GM21390 (cell line): Measurements from ENCODE around the gene CMSS1.
"Not testable (repeated sequence)": the region's sequence is repeated elsewhere in the genome, so short reads cannot be mapped to it uniquely, and the experiment has no call there.

Source experiments
- ATAC-seq: cut with Tn5 transposase; IDR thresholded peaks from one replicate; pipeline ENCODE4 v1.9.1; 2021; ENCODE audit not compliant: unreplicated experiment

Gene CMSS1

DNA sequence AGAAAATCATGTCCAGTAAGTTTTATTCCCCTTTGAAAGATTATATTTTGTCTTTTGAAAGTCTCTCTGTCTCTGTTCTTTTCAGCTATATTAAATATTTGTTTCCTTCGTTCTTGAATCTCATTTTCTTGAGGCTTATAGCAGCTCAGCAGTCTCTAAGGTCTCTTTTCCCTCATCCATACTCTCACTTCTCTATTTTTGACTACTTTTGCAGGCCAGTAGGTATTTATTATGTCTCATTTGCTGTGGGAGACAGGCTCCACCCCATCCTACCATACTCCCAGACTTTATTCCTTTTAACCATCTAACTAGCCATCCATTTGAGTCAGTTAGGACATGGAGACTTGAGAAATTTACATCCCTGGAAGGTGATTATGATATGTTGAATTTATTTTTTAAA lies 225.6 kb downstream of the CMSS1 start:
- ATAC-seq: no peak

DNA sequence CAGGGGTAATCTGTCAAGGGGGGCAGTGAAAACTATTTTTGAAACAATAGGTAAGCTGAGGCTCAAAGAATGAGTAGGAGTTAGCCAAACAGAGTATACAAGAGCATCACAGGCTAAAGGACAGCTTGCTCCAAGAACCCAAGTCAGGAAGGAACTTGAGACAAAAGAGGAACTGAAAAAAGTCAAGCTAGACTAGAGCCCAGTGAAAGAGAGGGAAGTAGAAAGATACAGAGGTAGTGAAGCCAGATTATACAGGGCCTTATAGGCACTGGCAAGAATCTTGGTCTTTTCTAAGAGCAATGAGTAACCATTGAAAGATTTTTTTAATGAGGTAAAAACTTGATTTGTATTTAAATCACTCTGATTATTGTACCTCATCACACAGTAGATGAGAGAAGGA lies 226.7 kb downstream of the CMSS1 start:
- ATAC-seq: peak; percentile 76

DNA sequence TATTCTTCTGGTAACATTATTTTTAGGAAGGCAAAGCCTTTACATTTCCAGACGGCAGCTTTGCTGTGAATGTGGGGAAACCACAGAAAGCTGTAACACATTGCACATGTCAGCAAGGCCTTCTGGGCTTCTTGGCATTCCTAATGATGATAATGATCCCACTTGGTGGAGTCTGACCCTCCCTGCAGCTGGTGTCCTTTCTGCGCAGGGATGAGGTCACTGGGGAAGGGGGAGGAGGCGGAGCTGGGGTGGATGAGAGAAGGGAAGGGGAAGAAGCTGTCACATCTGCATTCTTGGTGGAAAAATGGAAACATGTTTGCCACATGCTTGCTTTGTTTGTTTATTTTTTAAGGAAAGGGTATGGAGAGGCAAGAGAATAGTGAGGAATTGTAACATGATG lies 228.0 kb downstream of the CMSS1 start:
- no peak for ATAC-seq

DNA sequence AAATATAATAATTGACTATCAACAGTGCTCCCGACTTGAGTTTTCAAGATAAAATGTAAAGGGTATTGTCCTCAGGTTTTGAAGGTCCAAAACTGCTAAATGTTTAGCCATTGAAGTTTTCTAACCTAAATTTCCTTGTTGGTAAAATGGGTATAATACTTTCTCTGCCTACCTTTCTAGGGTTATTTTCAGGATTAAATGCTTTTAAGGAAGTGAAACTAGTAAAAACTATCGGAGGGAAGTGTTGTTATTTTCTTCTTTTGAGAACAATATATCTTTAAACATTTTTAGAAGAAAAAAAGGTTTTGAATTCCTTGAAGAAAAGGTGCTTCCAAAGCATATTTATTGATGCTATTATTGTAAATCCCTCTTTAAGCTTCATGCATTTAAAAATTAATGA lies 229.3 kb downstream of the CMSS1 start:
- no peak for ATAC-seq

DNA sequence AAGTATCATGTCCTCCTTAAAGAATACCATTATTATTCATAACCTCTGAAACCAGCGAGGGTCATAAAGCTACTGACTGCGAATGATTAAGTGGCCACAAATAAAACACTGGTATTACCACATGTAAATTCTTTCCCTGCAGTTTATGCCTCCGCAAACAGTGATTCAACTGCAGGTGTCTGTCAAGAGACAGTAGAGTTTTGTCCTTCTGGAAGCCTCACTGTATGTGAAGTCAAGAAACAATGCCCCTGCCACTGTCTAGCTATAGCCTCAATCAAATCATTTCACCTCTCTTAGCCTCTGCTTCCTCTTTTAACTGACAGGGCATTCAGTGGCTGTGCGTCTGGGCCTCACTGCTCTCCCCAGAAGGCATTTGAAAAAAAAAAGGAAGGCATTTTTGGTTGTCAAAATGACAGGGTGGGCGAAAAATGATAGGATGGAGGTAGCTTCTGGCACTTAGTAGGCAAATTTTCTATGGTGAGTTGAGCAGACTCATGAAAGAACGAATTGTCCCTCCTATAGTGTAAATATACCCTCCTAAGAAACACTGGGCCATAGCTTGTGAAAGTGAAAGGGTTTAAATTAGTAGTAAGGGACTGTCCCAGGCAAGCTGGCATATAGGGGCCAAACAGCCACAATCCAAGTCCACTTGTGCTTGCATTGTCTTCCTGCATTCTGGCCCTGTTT lies 229.9 kb downstream of the CMSS1 start:
- ATAC-seq: peak; percentile 76

DNA sequence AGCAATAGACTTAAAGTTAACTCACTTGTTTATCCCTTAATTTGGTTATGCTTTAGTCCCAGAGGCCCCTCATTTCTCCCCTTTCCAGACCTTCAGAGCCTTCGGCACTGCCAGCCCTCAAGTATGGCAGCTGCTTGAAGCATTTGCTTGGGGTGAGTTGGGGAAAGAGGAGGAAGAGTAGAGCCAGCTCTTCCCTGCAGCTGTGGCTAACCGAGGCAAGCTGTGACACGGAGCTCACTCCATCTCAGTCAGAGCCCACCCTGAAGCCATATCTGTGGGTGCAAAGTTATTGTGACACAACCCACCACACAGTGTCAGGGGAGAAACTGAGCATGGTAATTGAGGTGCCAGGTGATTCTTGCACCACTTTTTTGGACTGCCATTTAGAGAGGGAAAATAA lies 230.6 kb downstream of the CMSS1 start:
- no peak for ATAC-seq

DNA sequence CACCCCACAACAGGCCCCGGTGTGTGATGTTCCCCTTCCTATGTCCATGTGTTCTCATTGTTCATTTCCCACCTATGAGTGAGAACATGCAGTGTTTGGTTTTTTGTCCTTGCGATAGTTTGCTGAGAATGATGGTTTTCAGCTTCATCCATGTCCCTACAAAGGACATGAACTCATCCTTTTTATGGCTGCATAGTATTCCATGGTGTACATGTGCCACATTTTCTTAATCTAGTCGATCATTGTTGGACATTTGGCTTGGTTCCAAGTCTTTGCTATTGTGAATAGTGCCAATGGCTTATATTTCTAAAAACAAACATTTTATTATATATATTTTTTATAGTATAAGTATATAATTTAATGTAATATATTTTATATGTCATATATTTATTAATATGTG lies 233.9 kb downstream of the CMSS1 start:
- not testable (repeated sequence) for ATAC-seq

DNA sequence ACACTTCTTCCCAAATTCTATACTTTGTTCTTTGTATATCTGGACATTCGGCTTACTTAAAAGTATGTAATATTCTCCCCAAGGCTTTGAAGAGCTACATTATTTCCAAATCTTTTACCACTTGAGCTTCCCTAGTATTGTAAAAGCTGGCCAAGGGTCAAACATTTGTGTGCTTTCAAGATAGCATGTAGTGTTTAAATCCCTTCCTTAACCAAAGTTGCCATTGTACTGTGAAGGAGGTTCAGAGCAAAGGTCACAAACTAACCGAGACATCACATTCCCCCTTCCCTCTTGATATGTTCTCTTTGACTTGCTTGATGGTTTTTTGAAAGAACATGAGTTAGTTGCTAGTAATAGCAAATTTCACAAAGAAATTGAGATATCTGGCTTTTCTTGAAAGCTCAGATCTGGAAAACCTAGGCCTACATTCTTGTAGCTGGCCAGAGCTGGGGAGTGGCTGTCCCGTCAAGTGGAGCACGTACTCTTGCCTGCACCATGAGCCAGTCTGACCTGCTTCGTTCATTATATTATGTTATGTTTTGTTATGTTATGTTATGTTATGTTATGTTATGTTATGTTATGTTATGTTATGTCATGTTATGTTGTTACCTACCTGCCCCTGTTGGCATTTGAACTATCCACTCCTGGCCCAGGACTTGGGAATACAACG lies 236.4 kb downstream of the CMSS1 start:
- ATAC-seq: no peak

DNA sequence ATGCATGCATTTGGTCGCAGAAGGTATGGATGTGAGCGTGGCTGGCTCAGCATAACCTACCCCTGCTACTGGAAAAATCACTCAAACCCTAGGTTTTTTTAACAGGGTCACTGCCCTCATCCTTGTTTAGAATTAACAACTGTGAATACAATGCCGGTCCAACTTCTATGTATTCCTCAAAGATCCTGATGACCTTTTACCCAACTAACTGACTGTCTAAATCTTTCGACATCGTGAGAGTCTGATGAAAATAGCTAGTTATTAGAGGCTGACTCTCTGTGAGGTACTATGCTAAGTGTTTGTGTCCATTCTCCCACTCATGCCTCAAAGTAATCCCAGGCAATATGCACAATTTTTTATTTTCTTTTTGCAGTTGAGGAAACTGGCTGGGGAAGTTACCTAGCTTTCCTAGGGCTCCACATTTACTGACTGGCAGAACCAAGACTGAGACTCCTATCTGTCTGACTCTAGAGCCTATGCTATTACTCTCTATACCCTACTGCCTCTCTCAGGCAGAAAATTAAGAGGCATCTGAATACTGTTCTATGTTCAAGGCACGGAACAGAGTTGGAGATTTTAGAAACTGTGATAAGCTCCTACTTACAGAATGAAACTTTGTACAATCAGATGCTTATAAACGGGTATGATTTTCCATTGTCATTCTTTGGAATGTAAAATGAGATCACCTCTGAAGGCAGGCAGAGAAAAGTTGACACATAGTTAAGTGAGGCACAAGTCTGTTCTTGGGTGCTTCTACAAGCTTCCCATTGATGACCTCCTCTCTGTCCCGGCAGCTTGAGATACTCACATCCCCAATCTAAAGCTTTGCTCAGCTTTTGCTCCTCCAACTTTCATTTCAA lies 240.3 kb downstream of the CMSS1 start:
- ATAC-seq: no peak

DNA sequence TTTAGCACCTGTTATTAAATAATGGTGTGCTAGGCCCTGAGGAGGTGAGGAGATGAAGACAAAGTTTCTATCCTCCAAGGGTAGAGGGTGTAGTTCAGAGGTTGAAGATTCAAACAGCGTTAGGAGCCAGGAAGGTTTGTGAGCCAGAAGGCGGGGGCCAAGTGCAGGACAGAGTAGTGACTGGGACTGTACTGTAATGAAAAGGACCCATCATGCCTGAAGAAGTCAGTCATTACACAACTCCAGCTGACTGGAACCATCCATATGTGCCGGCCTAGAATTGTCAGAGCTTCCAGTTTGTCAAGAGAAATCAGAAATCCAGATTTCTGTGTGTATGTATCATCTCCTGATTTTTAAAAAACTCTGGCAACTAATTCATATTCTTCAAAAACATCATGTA lies 241.8 kb downstream of the CMSS1 start:
- no peak for ATAC-seq

DNA sequence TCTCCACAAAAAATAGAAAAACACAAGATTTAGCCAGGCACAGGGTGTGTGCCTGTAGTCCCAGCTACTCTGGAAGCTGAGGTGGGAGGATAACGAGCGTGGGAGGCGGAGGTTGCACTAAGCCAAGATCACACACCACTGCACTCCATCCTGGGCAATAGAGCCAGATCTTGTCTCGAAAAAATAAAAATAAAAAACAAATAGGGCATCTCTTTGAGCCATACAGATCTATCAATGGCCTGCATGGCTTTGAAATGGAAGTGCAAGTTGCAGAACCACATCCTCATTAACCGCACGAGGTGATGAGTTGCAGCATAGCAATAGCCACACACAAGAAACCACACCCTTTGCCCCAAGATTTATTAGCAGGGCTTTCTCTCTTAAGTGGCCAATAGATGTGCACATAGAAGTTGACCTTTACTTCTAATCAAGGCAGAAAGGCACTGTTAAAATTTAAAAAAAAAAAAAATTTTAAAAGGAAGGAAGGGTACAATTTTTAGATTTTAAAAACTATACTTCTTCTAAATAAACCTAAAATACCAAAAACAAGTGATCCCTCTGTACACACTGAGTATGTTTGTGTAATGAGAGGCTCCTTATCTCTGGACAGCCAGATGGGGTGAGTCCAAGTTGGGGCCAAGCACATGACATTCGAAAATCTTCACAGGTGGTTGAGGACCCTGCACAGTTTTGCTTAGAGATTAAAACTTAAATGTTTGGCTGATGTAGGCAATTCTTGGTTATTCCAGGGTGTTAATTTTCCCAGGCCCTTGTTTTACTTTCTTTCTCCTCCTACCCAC lies 243.2 kb downstream of the CMSS1 start:
- ATAC-seq: peak; percentile 54

DNA sequence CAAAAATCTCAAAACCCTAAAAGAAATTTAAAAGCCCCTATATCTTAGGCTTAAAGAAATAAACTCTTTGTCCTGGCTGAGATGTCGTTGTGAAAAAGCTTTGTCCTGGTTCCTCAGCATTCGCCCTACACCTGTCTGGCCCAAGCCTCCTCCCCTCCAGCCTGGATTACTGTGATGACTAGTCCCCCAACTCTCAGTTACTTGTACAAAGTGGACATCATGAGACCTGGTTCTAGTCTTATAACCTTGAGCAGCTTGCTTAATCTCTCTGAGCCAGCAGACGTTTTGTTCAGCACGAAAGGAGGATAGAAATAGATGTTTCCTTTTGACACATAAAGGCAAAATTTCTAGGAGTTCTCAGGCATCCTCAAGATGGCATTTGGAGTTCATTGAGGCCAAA lies 245.0 kb downstream of the CMSS1 start:
- no peak for ATAC-seq

DNA sequence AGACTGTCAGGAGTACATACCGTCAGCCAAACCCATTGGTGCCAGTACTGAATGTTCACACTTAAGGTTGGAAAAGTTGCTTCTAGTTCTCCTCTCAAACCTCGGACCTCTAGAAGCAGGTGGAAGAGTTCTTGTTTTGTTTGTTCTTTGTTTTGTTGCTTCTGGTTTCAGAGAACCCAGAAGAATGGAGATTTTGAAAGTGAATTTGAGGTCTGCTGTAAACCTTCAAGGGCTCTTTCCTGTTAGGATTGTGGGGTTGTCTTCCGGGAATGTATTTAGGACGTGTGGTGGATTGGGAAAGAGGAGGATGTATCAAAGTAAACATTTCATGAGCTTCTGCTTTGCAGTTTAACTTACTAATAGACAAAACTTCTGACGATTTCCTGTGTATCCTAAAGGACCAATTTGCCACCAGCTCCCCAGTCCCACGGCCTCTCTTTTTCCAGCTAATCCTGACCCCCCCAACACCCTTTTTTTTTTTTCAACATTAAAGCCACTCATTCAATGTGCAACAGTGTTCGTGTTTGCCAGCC lies 246.3 kb downstream of the CMSS1 start:
- ATAC-seq: no peak

DNA sequence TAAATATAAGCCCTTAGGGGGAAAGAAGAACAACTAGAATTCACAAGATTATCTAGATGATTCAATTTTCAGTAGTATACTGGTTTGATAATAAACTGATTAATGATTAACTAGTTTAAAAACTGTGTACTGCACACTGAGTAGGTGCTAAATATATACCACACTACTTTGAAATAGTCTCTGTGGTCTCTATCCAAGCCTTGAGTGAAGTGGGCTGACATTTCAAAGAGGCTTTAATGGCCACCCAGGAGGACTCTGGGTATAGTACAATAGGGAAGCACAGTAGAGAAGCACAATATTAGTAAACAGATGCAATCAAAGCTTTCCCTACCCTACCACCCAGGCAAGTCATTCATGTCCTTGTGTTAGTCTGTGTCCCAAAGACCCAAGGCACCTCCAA lies 249.9 kb downstream of the CMSS1 start:
- no peak for ATAC-seq

DNA sequence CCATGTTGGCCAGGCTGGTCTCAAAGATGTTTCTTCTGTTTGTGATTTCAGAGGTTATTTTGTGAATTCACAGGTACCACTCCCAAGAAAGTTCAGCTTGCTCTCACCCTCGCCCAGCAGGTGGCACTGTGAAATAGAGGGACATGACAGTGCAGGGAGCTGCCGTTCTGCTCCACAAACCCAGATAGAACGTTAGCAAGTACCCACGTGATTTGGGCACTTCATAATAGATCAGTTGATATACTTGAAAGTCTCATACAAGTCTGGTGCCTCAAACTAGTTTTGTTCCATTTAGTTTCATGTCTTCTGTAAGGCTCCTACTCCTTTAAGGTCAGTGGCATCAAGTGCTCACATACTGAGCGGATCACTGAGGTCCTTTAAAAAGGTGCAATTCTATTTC lies 251.2 kb downstream of the CMSS1 start:
- ATAC-seq: peak; percentile 68

DNA sequence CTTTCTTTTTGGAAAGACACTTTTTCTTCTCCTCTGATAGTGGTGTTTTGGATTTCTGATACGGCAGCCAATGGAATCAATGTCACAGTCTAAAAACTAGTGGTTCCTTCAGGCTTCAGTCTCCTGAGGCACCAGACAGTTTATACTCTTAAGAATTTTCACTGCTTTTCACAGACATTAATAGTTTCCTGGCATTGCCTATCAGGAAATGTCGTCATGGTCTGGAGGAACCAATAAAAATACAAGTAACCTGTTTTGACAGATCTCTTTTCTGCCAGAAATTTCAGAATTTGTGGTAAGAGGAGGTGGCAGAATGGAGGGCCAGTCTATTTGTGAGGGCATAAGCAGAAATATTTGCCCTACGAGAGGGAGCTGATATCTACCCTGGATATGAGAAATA lies 251.8 kb downstream of the CMSS1 start:
- ATAC-seq: no peak

DNA sequence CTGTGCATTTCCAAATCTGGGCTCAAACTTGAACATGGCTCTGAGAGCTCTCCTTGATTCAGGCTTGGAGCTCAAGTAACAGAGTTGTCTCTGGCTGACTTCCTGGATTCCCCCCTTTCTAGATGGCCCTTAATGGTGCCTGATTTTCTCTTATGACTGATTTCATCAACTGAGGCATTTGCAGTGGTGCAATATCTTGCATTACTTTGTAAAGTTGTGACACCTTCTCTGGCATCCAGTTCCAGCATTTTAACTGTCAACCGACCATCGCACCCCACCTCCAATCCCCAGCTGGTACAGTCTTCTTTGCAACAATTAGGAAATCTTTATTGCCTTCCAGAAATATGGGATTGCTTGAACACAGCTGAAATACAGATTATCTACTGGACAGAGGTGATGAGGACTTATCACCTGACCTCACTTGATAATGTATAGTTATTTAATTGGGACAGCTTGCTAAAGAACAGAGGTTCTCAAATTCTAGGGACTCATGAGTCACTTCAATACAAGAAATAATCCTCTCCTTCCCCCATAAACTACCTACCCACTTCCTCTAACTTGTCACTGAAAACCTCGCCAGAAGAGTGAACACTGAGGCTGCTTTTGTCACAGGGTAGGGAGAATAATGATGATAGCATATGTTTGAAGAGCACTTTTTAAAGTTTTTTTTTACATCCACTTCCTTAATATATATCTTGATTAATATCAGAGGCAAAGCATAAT lies 254.8 kb downstream of the CMSS1 start:
- no peak for ATAC-seq

DNA sequence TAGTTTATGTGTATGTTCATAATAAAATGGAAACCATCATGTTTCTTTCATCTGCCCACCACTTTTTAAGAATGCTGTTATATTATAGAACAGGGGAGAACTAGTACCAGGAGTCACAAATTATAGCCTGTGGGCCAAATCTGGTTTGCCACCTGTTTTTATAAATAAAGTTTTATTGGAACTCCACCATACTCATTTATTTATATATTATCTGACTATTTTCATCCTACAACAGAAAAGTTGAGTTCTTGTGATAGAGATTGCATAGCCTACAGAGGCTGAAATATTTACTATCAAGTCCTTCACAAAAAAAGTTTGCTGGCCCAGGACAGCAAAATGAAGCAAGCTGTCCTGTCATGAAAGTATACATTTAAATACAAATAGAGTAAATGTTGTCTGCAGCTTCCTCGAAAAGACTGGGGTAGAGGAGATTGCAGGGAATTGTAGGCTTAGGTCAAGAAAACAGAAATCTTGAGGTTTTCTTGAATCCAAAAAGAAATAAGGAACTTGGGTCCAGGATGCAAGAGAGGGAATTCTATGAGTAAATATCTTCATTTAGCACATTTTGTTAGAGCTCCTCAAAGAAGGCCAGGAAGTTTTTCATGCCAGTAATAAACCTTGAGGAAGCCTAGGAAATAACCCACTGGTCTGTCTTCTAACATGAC lies 255.5 kb downstream of the CMSS1 start:
- ATAC-seq: no peak

DNA sequence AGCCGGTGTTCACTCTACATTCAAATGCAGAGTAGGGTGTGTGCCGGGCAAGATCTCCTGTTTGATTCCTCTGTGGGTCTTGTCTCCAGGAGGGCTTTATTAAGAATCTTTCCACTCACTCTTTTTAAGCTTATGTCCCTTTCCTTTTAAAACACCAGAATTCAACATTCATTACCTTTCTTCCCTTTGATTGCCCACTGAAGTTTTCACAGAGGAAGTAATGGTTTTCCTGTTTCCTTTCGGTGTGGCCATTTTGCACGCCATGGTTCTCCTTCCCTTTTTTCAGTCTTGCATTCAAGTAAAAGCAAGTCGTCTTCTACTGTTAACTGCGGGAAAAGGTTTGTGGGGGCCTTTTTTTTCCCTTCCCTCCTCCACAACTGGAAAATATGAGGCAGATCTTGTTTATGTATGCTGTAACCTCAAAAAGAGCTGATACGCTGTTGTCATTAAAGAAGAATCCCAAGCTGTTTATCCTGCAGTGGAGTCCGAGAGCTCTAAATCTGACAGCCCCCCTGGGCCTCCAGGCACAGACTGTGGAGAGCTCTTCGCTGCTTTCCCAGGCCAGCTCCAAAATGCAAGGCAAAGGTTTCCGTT lies 256.1 kb downstream of the CMSS1 start:
- peak; percentile 38 for ATAC-seq
